Measurements from ENCODE around the gene ANKRD2. TPM values are rescaled to one million over a fixed set of nuclear protein-coding genes. Genes with fewer than 3 reads are reported as not detected.

ANKRD2 gene
- total RNA-seq, 1 experiment from 2014 or later: 0.98 TPM

GRCh38 chr10:97567891-97568290 is 4.7 kb upstream of the ANKRD2 start:
- Histone ChIP-seq H3K27me3 (ENCODE audit: control insufficient read depth, insufficient read depth, low read length) (no peaks in the 10 kb centered on the region), H3K9me3 (ENCODE audit: control insufficient read depth, insufficient read depth, low read depth, low read length) (no peaks in the 10 kb centered on the region), H3K27ac (ENCODE audit: low read length) (no peak overlapping the region), H3K4me1 (ENCODE audit: control insufficient read depth, insufficient read depth, low read length) (peaks cover 31% of the 10 kb centered on the region), H3K4me3 (ENCODE audit: low read depth in 2 of 2, low read length in 2 of 2) (no peak overlapping the region), H3K36me3 (ENCODE audit: control insufficient read depth, insufficient read depth, low read length) (no peaks in the 10 kb centered on the region)
- TF ChIP-seq REST (IDR thresholded peaks at IDR 0.05; ENCODE audit: insufficient read depth in 1 of 2, low read depth in 2 of 2, low read length in 1 of 2) (no peak), SIN3A (IDR thresholded peaks at IDR 0.05; ENCODE audit: borderline replicate concordance, insufficient read depth, low read depth, low read length) (no peak), POLR2AphosphoS5 (IDR thresholded peaks at IDR 0.05; ENCODE audit: low read depth, low read length) (no peak), TCF7L2 (IDR thresholded peaks at IDR 0.05; ENCODE audit: low read depth, low read length) (no peak)
- TF ChIP-seq, protein P1, sequence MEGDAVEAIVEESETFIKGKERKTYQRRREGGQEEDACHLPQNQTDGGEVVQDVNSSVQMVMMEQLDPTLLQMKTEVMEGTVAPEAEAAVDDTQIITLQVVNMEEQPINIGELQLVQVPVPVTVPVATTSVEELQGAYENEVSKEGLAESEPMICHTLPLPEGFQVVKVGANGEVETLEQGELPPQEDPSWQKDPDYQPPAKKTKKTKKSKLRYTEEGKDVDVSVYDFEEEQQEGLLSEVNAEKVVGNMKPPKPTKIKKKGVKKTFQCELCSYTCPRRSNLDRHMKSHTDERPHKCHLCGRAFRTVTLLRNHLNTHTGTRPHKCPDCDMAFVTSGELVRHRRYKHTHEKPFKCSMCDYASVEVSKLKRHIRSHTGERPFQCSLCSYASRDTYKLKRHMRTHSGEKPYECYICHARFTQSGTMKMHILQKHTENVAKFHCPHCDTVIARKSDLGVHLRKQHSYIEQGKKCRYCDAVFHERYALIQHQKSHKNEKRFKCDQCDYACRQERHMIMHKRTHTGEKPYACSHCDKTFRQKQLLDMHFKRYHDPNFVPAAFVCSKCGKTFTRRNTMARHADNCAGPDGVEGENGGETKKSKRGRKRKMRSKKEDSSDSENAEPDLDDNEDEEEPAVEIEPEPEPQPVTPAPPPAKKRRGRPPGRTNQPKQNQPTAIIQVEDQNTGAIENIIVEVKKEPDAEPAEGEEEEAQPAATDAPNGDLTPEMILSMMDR (IDR thresholded peaks at IDR 0.05): no peak
- intact Hi-C loops (cut with micrococcal nuclease; ENCODE audit: unreplicated experiment): no loop called here
- no TSS peak for BruUV-seq (replicated peaks)
- CTCF ChIA-PET: no interaction called here
- no peak for ATAC-seq
- DNase-seq (ENCODE audit: low read depth, low spot score): no peak
- in situ Hi-C loops (cut with HindIII; ENCODE audit: low pct_unique_long_range_greater_than_20kb, low sequenced_read_pairs): no loop called here
- POLR2A ChIA-PET: no interaction called here

- no peaks in the 10 kb centered on the region for H3K9me3 ChIP-seq (ENCODE audit: control insufficient read depth, insufficient read depth, low read depth, low read length)
- in situ Hi-C loops (cut with HindIII; ENCODE audit: low pct_unique_long_range_greater_than_20kb, low sequenced_read_pairs): no loop called here
- no peak overlapping the region for H3K4me3 ChIP-seq (ENCODE audit: low read depth in 2 of 2, low read length in 2 of 2)
- no peak for ATAC-seq
- BruUV-seq (replicated peaks): no TSS peak
- intact Hi-C loops (cut with micrococcal nuclease; ENCODE audit: unreplicated experiment): no loop called here
- TF ChIP-seq SIN3A (IDR thresholded peaks at IDR 0.05; ENCODE audit: borderline replicate concordance, insufficient read depth, low read depth, low read length) (no peak), POLR2AphosphoS5 (IDR thresholded peaks at IDR 0.05; ENCODE audit: low read depth, low read length) (no peak), TCF7L2 (IDR thresholded peaks at IDR 0.05; ENCODE audit: low read depth, low read length) (no peak), REST (IDR thresholded peaks at IDR 0.05; ENCODE audit: insufficient read depth in 1 of 2, low read depth in 2 of 2, low read length in 1 of 2) (no peak)
- TF ChIP-seq, protein P1 (IDR thresholded peaks at IDR 0.05): no peak
- peak overlapping the region; percentile 83; the same call in 1 of the 2 replicates for H3K27ac ChIP-seq (ENCODE audit: low read length)
- H3K27me3 ChIP-seq (ENCODE audit: control insufficient read depth, insufficient read depth, low read length): no peaks in the 10 kb centered on the region
- no peak for DNase-seq (ENCODE audit: low read depth, low spot score)
- H3K4me1 ChIP-seq (ENCODE audit: control insufficient read depth, insufficient read depth, low read length): peaks cover 50% of the 10 kb centered on the region
- ChIA-PET CTCF (interaction anchor here (0.7 kb wide), 1 partner anchor 14 kb away, joined by 4 read pairs; the partner anchor contains the start of gene HOGA1), POLR2A (no interaction called here)
- H3K36me3 ChIP-seq (ENCODE audit: control insufficient read depth, insufficient read depth, low read length): no peaks in the 10 kb centered on the region
These were observed 2.3 kb upstream of the ANKRD2 start for GRCh38 chr10:97570146-97570788.

Measured in Panc1 (cell line).